Activated naive CD8-positive, alpha-beta T cell (primary cell): Measurements from ENCODE around the gene RABGEF1.
"Not testable (repeated sequence)": the region's sequence is repeated elsewhere in the genome, so short reads cannot be mapped to it uniquely, and the experiment has no call there.

Experiments used
- H3K27ac Mint-ChIP-seq: one replicate; pipeline ENCODE4 v1.8.0; 2021; ENCODE audit warnings: mixed read lengths
- H3K27me3 Mint-ChIP-seq: one replicate; pipeline ENCODE4 v1.8.0; 2021; ENCODE audit warnings: mixed read lengths
- H3K36me3 Mint-ChIP-seq: one replicate; pipeline ENCODE4 v1.8.0; 2021; ENCODE audit warnings: mixed read lengths
- H3K4me1 Mint-ChIP-seq: one replicate; pipeline ENCODE4 v1.8.0; 2021; ENCODE audit warnings: low read depth, mixed read lengths
- H3K4me3 Mint-ChIP-seq: one replicate; pipeline ENCODE4 v1.8.0; 2021; ENCODE audit warnings: mild to moderate bottlenecking, mixed read lengths
- H3K9me3 Mint-ChIP-seq: one replicate; pipeline ENCODE4 v1.8.0; 2021; ENCODE audit warnings: low read depth, mixed read lengths

RABGEF1 gene

DNA sequence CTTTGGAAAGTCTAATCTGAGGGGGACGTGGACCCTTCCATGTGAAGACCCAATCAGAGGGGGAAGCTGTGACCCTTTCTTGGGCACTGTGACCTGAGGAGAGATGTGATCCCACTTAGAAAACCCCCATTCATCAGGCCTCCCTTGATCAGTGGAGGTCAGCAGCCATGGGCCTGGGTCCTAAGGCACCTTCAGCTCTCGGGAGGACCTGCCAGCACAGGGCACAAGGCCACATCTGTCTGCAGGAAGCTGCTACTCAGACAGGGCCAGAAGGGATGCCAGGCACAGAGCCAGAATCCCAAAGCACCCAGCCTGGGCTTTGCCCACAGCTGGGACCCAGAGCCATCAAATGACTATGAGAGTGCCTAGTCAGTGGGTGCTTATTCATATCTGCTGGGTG, 14.7 kb upstream of the RABGEF1 start:
- Mint-ChIP-seq H3K36me3 (peaks cover 14% of the 10 kb centered on the region), H3K4me1 (no peaks in the 10 kb centered on the region), H3K27ac (no peak overlapping the region), H3K27me3 (no peaks in the 10 kb centered on the region), H3K9me3 (peaks cover 10% of the 10 kb centered on the region), H3K4me3 (no peak overlapping the region)

DNA sequence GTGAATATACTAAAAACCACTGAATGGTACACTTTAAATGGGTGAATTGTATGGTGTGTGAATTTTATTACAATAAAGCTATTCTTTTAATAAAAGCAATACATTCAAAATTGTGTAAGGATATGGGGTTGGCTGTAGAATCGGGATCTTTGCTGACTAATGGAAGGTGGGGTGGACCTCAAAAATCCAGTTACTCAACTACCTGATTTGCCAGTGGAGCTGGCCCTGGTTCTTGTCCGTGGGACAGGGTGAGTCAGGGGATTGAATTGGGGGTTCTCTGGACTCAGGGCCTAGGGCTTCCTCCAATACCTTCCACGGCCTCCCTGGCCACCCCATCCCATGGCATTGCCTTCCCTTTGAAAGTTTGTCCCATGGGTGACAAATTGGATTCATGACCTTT, 13.5 kb upstream of the RABGEF1 start:
- no peak overlapping the region for H3K27ac Mint-ChIP-seq
- H3K9me3 Mint-ChIP-seq = peaks cover 10% of the 10 kb centered on the region
- peaks cover 14% of the 10 kb centered on the region for H3K36me3 Mint-ChIP-seq
- H3K27me3 Mint-ChIP-seq = no peaks in the 10 kb centered on the region
- H3K4me1 Mint-ChIP-seq = no peaks in the 10 kb centered on the region
- no peak overlapping the region for H3K4me3 Mint-ChIP-seq

DNA sequence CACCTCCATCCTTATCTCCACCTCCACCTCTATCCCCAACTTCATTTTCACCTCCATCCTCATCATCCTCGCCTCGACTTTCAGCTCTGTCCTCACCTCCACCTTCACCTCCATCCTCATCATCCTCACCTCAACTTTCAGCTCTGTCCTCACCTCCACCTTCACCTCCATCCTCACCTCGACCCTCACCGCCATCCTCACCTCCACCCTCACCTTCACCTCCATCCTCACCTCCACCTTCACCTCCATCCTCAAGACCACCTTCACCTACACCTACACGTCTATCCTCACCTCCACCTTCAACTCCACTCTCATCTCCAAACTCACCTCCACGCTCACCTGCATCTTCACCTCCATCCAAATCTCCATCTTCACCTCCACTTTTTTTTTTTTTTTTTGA, 12.0 kb upstream of the RABGEF1 start:
- Mint-ChIP-seq H3K27ac (no peak overlapping the region), H3K9me3 (peaks cover 10% of the 10 kb centered on the region), H3K36me3 (peaks cover 11% of the 10 kb centered on the region), H3K27me3 (no peaks in the 10 kb centered on the region), H3K4me1 (peaks cover 1% of the 10 kb centered on the region), H3K4me3 (no peak overlapping the region)

DNA sequence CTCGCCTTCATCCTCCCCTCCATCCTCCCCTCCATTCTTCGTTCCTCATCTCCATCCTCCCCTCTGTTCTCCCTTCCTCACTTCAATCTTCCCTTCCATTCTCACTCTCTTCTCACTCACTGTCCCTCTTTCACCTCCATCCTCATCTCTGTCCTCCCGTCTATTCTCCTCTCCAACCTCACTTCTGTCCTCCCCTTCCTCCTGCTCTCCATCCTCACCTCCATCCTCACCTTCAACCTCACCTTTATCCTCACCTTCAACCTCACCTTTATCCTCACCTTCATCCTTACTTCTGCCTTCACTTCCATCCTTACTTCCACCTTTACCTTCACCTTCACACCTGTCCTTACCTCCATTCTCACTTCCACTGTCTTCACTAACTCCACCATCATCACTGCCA, 11.3 kb upstream of the RABGEF1 start:
- no peak overlapping the region for H3K27ac Mint-ChIP-seq
- no peaks in the 10 kb centered on the region for H3K27me3 Mint-ChIP-seq
- H3K4me1 Mint-ChIP-seq = peaks cover 1% of the 10 kb centered on the region
- H3K36me3 Mint-ChIP-seq = peaks cover 11% of the 10 kb centered on the region
- no peak overlapping the region for H3K4me3 Mint-ChIP-seq
- H3K9me3 Mint-ChIP-seq = peaks cover 10% of the 10 kb centered on the region

DNA sequence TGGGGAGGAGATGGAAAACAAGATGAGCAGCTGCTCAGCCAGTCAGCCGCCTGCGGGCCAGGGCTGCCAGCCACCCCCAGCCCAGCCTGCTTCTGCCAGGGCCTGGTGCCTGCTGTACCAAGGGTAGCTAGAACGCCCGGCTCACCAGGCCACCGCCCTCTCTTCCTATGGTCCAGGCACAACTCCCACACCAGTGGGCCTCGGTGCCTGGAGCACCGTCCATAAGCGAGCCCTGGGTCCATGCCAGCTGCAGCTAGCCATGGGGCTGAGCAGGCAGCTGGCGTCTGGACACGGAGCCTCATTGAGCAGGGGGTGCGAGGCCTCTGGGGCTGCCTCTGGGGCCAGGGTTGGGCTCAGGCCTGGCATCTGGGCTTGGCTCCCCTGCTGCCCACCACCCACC, 8.5 kb upstream of the RABGEF1 start:
- Mint-ChIP-seq H3K27ac (no peak overlapping the region), H3K27me3 (no peaks in the 10 kb centered on the region), H3K4me1 (peaks cover 12% of the 10 kb centered on the region), H3K4me3 (no peak overlapping the region), H3K36me3 (peaks cover 11% of the 10 kb centered on the region), H3K9me3 (peaks cover 6% of the 10 kb centered on the region)

DNA sequence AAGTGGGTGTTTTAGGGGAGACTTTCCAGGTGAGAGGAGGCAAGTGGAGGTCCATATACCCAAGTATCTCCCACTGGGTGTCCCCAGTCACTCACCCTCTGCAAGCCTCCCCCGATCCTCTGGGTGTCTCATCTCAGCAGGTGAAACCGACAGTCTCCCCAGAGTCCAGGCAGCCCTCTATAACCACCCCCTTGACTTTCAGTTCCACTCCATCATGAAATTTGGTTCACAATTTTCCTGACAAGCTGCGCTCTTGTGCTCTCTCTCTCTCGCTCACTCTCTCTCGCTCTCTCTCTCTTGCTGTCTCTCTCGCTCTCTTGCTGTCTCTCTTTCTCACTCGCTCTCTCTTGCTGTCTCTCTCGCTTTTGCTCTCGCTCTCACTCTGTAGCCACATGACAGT, 8.1 kb upstream of the RABGEF1 start:
- no peak overlapping the region for H3K27ac Mint-ChIP-seq
- peaks cover 6% of the 10 kb centered on the region for H3K9me3 Mint-ChIP-seq
- H3K4me3 Mint-ChIP-seq = no peak overlapping the region
- no peaks in the 10 kb centered on the region for H3K27me3 Mint-ChIP-seq
- H3K36me3 Mint-ChIP-seq = peaks cover 11% of the 10 kb centered on the region
- H3K4me1 Mint-ChIP-seq = peaks cover 17% of the 10 kb centered on the region

DNA sequence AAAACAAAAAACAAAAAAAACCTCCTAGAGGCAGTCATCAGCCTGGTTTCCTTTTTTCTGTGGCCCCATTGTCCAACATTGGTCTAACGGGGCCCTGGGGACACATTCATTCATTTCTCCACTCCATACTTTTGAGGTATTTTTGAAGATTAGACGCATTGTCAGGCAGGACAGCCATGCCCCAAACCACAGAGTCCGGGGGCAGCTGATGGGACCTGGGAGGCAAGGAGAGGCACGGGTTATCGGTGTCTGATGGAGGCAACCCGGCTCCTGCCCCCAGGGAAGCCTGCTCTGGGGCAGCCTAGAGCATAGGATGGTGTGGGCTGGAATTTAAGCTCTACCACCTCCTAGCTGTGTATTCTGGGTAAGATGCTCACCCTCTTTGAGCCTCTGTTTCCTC, 6.5 kb upstream of the RABGEF1 start:
- Mint-ChIP-seq H3K36me3 (peaks cover 11% of the 10 kb centered on the region), H3K9me3 (peaks cover 6% of the 10 kb centered on the region), H3K27me3 (no peaks in the 10 kb centered on the region), H3K27ac (no peak overlapping the region), H3K4me1 (peaks cover 22% of the 10 kb centered on the region), H3K4me3 (no peak overlapping the region)

DNA sequence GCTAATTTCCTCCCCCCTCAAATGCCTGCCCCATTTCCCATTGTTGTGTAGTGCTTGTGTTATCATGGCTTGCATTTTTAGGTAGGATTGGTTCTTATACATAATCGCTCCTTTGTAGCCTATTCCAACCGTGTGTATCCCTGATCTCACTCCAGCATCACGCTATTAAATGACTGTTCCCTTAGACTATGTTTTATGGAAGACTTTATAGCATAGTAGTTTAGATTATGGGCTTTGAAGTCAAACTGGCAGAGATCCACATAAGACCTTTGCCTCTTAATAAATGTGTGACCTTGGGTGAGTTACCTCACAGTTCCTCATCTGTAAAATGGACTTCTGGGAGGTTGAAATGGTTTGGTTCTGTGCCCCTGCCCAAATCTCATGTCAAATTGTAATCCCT, 5.4 kb upstream of the RABGEF1 start:
- Mint-ChIP-seq H3K36me3 (peaks cover 11% of the 10 kb centered on the region), H3K4me1 (peaks cover 26% of the 10 kb centered on the region), H3K27me3 (no peaks in the 10 kb centered on the region), H3K9me3 (peaks cover 6% of the 10 kb centered on the region), H3K27ac (peak overlapping the region; percentile 50), H3K4me3 (no peak overlapping the region)

DNA sequence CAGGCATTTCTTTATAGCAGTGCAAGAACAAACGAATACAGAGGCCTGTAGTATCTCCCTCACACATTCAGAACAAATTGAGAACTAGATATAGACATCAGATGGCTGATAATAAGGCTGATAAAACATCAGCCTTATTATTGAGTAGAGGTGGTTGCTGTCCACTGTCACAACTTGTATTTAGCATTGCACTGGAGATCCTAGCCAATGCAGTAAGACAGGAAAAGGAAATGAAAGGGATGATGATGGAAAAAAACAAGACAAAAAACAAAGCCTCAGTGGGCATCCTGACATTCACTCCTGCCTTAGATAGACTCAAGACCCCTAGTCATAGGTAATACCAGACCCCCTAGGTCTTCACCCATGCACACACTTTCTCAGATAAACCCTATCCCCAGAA, 4.7 kb upstream of the RABGEF1 start:
- peaks cover 11% of the 10 kb centered on the region for H3K36me3 Mint-ChIP-seq
- no peak overlapping the region for H3K4me3 Mint-ChIP-seq
- H3K9me3 Mint-ChIP-seq = peaks cover 6% of the 10 kb centered on the region
- no peaks in the 10 kb centered on the region for H3K27me3 Mint-ChIP-seq
- peak overlapping the region; percentile 50 for H3K27ac Mint-ChIP-seq
- H3K4me1 Mint-ChIP-seq = peaks cover 26% of the 10 kb centered on the region

DNA sequence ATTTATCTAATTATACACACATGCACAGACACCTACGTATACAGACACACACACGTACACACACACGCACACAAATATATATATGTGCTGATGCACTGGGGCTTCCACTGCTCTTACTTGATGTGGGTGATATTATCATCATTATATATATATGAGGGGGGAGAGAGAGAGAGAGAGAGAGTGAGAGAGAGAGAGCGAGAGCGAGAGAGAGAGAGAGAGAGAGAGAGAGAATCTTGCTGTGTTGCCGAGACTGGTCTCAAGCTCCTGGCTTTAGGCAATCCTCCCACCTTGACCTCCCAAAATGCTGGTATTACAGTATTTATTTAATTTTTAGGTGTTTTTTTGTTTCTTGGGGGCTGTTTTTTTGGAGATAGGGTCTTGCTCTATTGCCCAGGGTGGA, 3.6 kb upstream of the RABGEF1 start:
- Mint-ChIP-seq H3K27me3 (no peaks in the 10 kb centered on the region), H3K9me3 (peaks cover 6% of the 10 kb centered on the region), H3K27ac (no peak overlapping the region), H3K4me1 (peaks cover 29% of the 10 kb centered on the region), H3K4me3 (no peak overlapping the region), H3K36me3 (peaks cover 11% of the 10 kb centered on the region)

DNA sequence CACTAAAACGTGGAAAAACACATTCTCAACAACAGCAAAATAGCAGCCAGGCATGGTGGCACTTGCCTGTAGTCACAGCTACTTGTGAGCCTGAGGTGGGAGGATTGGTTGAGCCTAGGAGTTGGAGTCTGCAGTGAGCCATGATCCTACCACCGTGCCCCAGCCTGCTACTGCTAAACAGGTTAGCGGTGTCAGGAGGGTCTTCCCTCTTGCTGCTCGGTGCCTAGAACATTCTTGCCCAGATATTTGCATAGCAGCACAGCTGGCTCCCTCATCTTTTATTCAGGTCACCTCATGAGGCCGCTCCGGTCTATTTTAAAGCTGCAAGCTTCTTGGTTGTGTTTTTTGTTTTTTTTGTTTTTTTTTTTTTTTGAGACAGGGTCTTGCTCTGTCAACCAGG, 2.9 kb upstream of the RABGEF1 start:
- H3K27me3 Mint-ChIP-seq = no peaks in the 10 kb centered on the region
- no peak overlapping the region for H3K27ac Mint-ChIP-seq
- no peak overlapping the region for H3K4me3 Mint-ChIP-seq
- peaks cover 6% of the 10 kb centered on the region for H3K9me3 Mint-ChIP-seq
- peaks cover 11% of the 10 kb centered on the region for H3K36me3 Mint-ChIP-seq
- peaks cover 34% of the 10 kb centered on the region for H3K4me1 Mint-ChIP-seq

DNA sequence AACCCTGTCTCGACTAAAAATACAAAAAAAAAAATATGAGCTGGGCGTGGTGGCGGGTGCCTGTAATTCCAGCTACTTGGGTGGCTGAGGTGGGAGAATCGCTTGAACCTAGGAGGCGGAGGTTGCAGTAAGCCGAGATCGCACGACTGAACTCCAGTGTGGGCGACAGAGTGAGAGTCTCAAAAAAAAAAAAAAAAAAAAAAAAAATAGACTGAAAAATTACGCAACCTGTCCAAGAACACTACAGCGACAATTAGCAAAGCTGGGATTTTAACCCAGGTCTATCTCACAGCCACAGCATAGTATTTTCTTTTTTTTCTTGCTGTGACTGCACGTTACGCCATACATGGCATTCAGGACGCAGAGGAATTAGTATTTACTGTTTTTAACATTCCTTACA, 1.1 kb upstream of the RABGEF1 start:
- Mint-ChIP-seq H3K36me3 (peaks cover 11% of the 10 kb centered on the region), H3K27me3 (no peaks in the 10 kb centered on the region), H3K9me3 (peaks cover 6% of the 10 kb centered on the region), H3K4me3 (peak overlapping the region; percentile 93), H3K27ac (peak overlapping the region; percentile 88), H3K4me1 (peaks cover 35% of the 10 kb centered on the region)

DNA sequence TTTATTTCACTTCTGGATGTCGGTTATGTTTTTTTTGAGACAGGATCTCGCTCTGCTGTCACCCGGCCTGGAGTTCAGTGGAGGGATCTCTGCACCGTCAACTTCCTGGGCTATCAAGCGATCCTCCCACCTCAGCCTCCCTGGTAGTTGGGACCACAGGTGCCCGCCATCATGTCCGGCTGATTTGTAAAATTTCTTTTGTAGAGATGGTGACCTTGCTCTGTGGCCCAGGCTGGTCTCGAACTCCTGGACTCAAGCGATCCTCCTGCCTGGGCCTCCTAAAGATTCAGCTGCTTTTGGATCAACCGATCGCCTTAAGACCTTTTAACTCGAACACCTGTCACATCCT, 606 bp upstream of the RABGEF1 start:
- H3K4me1 Mint-ChIP-seq = peaks cover 37% of the 10 kb centered on the region
- no peaks in the 10 kb centered on the region for H3K27me3 Mint-ChIP-seq
- H3K27ac Mint-ChIP-seq = peak overlapping the region; percentile 88
- peaks cover 6% of the 10 kb centered on the region for H3K9me3 Mint-ChIP-seq
- peak overlapping the region; percentile 93 for H3K4me3 Mint-ChIP-seq
- H3K36me3 Mint-ChIP-seq = peaks cover 11% of the 10 kb centered on the region

DNA sequence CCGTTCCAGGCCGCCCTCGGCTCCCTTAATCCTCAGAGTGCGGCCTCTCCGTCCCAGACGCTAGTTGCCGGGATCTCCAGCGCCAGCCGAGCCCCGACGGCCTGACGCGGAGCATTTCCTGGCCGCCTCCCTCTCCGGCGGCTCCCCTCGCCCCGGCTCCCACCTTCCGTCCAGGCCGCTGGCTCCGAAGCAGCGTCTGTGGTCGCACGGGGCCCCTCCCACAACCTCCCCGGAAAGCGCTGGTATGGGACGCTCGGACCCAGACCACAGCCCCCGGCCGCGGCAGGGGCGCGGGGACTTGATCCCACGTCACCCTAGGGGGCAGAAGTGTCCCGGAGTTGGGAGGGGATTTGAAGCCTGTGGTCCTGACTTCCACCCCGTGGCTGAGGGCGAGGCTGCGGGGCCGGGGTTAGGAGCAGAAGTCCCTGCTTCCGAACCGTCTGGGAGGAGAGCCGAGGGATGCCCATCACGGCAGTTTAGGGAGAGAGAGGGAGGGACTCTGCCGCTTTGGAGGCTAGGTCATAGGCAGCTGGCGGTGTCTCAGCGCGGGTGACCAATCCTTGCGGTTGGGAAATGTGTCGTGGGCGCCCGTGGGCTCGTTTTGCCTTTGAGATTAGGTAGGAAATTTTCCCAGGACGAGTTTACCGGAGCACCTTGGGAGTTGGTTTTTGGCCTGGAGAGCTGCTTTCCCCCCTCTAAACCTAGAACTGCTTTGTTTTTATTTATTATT, 612 bp downstream of the RABGEF1 start:
- Mint-ChIP-seq H3K27ac (peak overlapping the region; percentile 50), H3K4me1 (peaks cover 38% of the 10 kb centered on the region), H3K4me3 (peak overlapping the region; percentile 93)
- not testable (repeated sequence) for H3K9me3 Mint-ChIP-seq, H3K27me3 Mint-ChIP-seq, H3K36me3 Mint-ChIP-seq

DNA sequence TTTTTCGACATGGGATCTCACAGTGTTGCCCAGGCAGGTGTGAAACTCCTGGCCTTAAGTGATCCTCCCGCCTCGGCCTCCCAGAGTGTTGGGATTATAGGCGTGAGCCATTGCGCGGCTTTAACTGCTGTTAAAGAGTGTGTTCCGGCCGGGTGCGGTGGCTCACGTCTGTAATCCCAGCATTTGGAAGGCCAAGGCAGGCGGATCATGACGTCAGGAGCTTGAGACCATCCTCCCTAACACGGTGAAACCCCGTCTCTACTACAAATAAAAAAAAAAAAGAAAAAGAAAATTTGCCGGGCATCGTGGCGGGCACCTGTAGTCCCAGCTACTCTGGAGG, 1.1 kb downstream of the RABGEF1 start:
- Mint-ChIP-seq H3K4me3 (peak overlapping the region; percentile 93), H3K36me3 (peaks cover 2% of the 10 kb centered on the region), H3K4me1 (peaks cover 35% of the 10 kb centered on the region), H3K9me3 (no peaks in the 10 kb centered on the region), H3K27ac (peak overlapping the region; percentile 50), H3K27me3 (no peaks in the 10 kb centered on the region)

DNA sequence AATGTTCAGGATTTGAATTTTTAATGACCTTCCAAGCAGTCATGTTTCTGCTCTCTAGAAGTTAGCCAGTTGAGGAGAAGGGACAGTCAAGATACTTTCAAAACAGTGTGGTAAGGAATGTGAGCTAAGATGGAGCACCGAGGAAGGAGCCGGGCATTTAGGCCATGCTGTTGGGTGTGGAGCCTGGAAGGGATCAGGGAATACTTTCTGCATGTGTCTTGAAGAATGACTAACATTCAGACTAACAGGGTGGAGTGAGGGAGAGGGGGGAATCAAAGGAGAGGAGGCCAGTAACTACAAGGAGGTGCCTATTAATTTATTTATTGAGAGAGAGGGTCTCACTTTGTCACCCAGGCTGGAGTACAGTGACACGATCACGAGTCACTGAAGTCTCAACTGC, 1.8 kb downstream of the RABGEF1 start:
- H3K9me3 Mint-ChIP-seq, H3K36me3 Mint-ChIP-seq, H3K27me3 Mint-ChIP-seq: not testable (repeated sequence)
- H3K27ac Mint-ChIP-seq = peak overlapping the region; percentile 51
- H3K4me3 Mint-ChIP-seq = peak overlapping the region; percentile 71
- peaks cover 30% of the 10 kb centered on the region for H3K4me1 Mint-ChIP-seq
